GM19238 (cell line): ENCODE measurements around the gene CARD19.
A peak's percentile ranks its signal among the peaks of the same experiment; 100 is the strongest.

ENCODE experiments used
- DNase-seq: peaks from one replicate; pipeline ENCODE4 v3.0.0; 2011; ENCODE audit warnings: low spot score; ENCODE audit not compliant: insufficient read length

The CARD19 gene, protein sequence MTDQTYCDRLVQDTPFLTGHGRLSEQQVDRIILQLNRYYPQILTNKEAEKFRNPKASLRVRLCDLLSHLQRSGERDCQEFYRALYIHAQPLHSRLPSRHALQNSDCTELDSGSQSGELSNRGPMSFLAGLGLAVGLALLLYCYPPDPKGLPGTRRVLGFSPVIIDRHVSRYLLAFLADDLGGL

DNA sequence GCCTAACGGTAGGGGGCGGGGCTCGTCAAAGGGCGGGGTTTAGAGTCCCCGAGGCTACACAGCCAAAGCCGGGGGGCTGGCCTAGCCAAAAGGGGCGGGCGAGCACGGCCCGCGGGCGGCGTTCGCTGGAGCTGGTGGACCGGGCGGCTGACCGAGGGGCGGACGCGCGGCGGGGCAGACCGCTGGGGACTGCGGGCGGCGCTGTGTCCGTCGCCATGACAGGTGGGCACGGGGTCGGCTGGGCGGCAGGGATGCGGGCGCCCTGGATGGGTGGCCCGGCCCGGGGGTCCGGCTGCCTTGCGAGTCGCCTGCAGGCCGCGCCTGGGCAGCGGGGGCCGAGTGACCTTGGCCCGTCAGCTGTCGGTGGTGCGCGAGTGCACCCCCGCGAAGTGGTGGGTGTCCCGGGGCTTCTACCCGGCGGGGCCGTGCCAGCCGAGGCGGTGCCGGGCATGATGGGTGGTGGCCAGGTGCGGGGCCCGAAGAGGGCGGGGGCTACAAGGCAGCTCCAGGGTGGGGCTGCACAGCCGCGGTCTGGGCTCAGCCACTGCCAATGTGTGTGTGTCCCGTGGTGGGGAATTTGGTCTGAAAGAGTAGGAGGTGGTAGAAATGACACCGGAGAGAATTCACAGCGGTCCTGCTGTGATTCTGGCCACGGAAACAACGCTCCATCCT lies at the start of gene CARD19:
Gene CARD19 (plus strand): TSS at position 87 of the 672 bp plus-strand sequence. CDS start 129 bp downstream, at position 216.
- no peak for DNase-seq

DNA sequence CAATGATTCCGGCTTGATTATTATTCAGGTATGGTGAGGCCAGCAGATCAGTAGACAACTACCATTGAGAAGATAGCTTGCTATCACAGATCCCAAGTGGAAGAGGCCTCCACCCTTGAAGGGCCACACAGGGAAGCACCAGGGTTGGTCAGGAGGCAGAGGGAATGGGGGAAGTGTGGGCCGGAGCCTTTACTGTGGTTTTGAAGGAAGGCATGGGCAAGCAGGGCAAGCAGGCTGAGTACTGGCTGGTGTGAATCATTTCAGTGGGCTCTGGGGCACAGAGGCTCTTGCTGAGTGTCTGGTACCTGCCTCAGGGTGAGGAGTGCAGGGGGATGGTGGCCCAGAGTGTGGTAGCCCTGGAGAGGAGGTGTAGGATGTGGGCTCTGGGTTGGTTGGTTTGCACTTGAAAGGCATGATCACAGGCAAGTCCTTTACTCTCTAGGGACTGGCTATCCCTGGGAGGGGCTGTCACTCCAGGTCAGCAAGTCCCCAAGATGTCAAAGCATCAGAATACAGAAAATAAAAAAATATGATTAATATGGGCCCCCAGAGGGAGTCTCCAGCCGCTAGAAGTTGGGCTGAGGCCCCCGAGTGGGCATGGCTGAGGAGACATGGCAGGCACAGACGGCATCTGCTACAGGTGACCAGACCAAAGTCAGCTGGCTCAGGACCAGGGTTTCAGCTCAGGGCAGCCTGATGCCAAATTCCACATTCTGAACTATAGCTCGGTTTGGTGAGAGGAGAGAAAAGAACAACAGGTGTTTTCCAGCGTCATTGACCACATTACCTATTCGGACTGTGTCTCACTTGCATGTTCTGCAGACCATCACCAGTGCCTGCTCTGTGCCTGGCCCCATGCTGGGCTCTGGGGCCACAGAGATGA lies 47.2 kb upstream of the CARD19 start:
- no peak for DNase-seq

DNA sequence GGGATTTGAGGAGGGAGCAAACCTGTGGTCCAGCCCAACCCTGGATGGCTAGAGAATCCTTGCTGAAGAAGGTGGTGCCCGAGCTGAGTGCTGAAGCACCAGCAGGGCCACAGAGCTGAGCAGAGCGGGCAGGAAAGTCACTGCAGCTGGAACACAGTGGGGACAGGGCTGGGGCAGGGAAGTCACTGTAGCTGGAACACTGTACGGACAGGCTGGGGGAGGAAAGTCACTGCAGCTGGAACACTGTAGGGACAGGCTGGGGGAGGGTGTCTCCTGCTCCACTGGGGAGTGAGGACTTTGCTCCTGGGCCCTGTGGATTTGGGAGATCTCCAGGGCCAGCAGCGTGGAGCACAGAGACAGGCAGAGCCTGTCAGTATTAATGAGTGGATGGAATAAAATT lies 46.5 kb upstream of the CARD19 start:
- no peak for DNase-seq

- DNase-seq = no peak
Observed at GRCh38 chr9:93050231-93050630, 45.8 kb upstream of the CARD19 start.

DNA sequence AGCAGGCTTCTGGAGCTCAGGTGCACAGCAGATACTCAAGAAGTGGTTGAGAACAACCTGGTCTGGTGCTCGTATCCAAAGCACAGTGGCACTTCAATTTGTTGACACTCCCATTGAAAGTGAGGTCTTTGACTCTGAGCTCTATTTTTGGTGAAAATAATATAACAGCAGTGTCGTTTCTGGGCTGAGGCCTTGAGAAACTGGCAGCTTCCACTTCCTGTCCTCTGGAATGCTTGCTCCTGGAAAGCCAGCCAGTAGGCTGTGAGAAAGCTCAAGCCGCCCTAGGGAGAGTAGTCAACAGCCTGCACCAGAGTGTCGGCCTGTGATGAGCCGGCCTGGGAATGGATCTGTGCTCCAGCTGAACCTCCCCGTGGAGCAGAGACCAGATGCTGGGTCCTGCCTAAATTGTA lies 44.3 kb upstream of the CARD19 start:
- DNase-seq = no peak

DNA sequence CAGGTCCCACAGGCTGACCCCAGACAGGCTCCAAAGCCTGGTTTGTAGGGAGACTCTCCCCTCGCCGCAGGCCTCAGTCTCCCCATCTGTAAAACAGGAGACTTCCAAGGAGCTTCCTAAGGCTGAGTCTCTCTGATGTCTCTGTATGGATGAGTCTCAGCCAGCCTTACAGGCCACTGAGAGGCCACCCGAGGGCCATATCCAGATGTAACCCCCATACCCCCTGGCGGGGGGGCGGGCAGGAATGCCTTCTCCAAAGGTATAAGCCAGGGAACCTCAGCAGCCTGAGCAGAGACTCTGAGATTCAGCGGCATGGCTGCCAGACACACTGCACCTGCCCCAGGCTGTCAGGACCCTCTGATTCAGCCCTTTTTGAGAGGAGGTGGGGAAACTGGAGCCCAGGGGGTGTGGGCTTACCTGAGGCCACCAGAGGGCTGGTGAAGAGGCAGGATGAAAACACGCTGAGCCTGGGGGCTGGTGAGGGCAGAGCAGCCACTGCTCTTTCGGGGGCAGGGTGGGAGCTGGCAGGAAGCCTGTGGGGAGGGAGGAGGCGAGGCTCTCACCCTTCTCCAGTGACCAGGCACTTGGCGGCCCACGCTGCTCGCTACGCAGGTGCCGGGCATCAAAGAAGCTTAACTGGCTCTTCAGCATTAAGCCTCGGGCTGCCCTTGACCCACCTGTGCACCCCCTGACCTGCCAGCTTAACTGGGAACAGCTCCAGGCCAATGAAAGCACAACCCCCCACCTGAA lies 43.1 kb upstream of the CARD19 start:
- no peak for DNase-seq

GRCh38 chr9:93053781-93054331 lies 42.2 kb upstream of the CARD19 start:
- no peak for DNase-seq

DNA sequence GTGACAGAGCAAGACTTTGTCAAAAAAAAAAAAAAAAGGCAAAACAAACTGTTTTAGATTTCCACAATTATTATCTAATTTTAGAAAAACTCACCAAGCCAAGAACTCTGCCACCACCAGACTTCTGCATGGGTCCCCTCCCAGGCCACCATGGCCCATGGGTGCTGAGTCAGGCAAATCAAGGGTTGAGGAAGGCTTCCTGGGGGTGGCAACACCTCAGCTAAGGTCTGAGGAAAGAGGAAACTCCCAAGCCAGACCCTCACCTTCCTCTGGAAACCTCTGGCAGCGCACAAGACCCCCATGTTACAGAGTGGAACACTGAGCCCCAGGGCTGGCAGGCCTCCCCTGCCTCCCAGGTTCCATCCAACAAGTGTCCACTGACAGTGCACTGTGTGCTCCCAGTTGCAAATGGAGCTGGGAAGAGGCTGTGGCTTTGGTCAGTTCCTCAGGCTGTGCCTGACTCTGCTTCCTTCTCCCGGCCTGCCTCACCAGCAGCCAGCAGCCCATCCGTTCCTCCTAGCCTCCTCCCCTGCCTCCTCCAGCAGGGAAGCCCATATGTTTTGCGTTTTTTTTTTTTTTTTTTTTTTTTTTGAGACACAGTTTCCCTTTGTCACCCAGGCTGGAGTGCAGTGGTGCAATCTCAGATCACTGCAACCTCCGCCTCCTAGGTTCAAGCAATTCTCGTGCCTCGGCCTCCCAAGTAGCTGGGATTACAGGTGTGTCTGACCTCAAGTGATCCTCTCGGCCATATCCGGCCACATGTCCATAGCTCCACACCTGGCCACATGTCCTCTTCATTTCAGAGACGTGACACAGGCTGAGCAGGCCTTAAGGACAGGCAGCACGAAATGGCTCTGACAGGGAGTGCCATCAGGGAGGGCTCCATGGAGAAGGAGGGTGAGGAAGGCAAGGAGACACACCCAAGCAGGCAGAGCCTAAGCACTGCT lies 41.0 kb upstream of the CARD19 start:
- DNase-seq = no peak

- no peak for DNase-seq
Observed at GRCh38 chr9:93057042-93057702, 38.8 kb upstream of the CARD19 start.

GRCh38 chr9:93057703-93058354 lies 38.2 kb upstream of the CARD19 start:
- no peak for DNase-seq

DNA sequence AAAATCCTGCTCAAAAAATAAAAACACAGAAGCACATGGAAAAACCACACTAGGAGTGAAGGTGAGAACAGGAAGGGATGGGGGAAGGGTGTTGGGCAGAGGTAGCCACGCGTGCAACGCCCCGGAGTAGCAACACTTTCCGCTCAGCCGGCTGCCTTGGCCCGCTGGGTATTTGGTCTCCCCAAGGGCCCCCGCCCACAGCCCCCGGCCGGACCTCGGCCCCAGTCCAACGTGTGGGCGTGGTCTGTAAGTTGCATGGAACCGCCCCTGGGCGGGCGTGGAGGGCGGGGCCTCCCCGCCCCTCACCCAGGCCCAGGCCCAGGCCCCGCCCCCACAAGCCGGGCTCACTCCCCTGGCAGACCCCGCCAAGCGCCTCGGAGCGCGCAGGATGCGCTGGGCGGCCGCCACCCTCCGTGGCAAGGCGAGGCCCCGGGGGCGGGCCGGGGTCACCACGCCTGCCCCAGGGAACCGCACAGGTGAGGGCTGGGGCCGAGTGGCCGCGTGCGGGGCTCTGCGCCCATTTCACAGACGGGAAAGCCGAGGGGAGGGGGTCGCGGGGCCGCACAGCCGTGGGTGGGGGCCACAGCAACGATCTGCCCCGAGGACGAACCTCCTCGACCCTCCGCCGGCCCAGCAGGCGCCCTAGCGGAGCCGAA lies 37.5 kb upstream of the CARD19 start, which contains the start of gene SUSD3:
Gene SUSD3 (plus strand): TSS at position 347 of the 656 bp plus-strand sequence. CDS start 42 bp downstream, at position 389.
- peak; percentile 63 for DNase-seq

GRCh38 chr9:93059011-93059714 lies 36.9 kb upstream of the CARD19 start:
- no peak for DNase-seq

GRCh38 chr9:93059715-93060578 lies 36.1 kb upstream of the CARD19 start:
- no peak for DNase-seq

DNA sequence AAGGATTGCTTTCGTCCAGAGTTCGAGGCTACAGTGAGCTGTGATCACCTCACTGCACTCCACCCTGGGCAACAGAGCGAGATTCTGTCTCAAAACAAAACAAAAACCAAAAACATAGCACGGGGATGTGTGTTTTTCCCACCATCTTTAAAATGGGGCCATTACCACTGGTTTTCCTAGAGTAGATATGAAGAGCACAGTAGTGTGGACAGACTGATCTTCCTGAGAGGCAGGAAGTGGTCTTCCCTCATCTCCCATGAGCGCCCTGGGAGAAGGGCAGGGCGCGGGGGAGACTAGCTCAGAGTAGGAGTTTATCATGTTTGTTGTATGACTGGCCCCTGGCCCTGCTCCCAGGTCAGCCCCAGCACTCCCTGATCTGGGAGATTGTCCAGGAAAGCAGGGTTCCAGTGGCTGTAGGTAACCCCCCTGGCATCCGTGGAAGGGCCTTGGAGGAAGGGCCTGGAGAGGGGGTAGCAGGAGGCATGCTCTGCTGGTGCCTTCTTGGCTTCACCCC lies 35.2 kb upstream of the CARD19 start:
- DNase-seq = no peak

DNA sequence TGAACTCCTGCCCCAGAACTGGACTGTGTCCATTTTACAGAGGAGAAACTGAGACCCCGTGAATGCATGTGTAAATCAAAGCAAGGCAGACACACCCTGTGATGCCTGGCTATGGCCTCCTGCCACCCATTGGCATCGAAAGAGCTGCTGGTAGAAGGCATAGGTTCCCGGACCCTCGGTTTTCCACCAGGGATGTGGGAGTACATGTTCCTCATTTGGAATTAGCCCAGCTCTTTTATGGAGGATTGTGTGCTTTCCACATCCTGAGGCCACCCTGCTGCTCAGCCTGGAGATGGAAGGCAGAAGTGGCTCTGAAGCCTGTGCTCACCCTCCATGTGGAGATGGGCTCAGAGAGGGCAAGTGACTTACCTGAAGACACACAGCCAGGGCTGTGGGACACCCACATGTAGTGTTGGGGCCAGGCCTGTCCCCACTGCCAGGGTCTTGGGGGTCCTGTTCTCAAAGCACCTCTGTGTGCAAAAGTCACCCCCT lies 34.7 kb upstream of the CARD19 start:
- no peak for DNase-seq
